ENCODE data around the gene ARID1B. TPM values are rescaled to one million over a fixed set of nuclear protein-coding genes. Genes with fewer than 3 reads are reported as not detected.

ARID1B gene
- total and polyA plus RNA-seq, 8 donors = 16.2 to 68.0 (median 42.5) TPM

DNA sequence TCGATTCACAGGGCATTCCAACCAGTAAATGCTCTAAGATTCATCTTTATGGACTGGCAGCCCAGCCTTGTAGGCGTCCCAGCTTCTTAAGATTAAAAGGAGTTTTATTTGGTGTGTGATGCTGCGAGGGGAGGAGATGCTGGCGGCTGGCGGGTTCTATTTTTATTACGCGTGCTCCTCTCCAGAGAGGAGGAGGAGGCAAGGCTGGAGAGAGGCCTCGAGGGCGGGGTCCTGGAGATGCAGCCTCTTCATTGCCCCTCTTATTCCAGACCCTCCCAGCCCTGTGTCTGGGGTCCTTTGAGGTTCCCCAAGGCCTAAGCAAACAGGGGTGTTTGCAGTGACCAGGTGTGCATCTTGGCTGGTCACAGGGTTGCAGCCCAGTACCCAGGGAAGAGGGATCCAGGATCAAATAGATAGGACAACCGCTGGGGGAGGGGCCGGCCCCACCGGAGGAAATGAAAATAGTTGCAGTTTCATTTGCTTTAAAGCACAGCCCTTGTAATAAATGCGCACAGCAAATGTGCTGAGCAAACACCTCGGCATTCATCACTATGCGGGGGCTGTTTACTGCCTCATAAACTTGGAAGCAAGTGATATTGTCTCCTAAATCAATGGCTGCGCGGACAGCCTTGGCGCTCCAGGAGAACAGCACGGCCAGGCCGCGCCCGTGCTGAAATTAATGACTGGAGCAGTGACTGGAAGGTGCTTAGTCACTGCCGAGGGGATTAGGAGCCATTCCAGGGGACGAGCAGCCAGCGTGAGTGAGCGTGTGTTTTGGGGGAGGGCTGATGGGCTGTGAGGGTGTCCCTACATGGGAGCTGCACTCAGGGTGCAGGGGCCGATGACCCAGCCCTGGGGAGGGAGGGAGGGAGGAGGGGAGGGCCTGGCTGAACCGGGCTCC, 463.1 kb downstream of the ARID1B start:
- no peaks in the 10 kb centered on the region for H3K9me3 ChIP-seq
- no peaks in the 10 kb centered on the region for H3K36me3 ChIP-seq
- ATAC-seq (peak; percentile 23 to 63 (median 50)), DNase-seq (peak in 2 of 6 donors; percentile 56 to 62), FAIRE-seq (no peak)
- intact Hi-C loops (cut with DNase I) = no loop called here
- TF ChIP-seq, protein P1, sequence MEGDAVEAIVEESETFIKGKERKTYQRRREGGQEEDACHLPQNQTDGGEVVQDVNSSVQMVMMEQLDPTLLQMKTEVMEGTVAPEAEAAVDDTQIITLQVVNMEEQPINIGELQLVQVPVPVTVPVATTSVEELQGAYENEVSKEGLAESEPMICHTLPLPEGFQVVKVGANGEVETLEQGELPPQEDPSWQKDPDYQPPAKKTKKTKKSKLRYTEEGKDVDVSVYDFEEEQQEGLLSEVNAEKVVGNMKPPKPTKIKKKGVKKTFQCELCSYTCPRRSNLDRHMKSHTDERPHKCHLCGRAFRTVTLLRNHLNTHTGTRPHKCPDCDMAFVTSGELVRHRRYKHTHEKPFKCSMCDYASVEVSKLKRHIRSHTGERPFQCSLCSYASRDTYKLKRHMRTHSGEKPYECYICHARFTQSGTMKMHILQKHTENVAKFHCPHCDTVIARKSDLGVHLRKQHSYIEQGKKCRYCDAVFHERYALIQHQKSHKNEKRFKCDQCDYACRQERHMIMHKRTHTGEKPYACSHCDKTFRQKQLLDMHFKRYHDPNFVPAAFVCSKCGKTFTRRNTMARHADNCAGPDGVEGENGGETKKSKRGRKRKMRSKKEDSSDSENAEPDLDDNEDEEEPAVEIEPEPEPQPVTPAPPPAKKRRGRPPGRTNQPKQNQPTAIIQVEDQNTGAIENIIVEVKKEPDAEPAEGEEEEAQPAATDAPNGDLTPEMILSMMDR (IDR thresholded peaks at IDR 0.05) = no peak
- H3K27ac ChIP-seq = peak overlapping the region; percentile 38 to 80 (median 58)
- 46% methylated on average over 26 to 28 of the region's 28 CpGs for WGBS, 2 donors
- no peaks in the 10 kb centered on the region for H3K27me3 ChIP-seq
- peak overlapping the region in 1 of 4 donors; percentile 18 for H3K4me3 ChIP-seq
- peaks cover 0 to 1% (median 1%) of the 10 kb centered on the region in 3 donors for H3K4me1 ChIP-seq

DNA sequence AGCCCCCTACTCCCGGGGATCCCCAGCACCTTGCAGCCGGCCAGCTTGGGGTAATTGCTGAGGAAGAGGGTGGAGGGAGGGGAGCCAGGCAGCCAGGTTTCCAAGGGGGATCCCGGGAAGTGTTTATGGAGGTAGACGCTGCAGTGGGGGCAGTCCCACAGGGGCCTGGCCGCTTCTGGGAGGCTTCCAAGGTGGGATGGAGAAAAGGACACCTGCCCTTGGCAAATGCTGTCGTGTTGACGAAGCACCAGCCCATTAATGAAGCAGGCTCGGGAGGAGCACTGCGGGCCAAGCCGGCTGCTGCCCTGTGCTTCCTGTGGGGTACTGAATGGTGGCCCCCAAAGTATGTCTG, 463.8 kb downstream of the ARID1B start:
- H3K27ac ChIP-seq = peak overlapping the region; percentile 38 to 80 (median 58)
- FAIRE-seq (no peak), DNase-seq (peak in 1 of 6 donors; percentile 44), ATAC-seq (no peak)
- H3K36me3 ChIP-seq = no peaks in the 10 kb centered on the region
- H3K27me3 ChIP-seq = no peaks in the 10 kb centered on the region
- 75 to 79% methylated on average over 10 of the region's 10 CpGs for WGBS, 2 donors
- TF ChIP-seq, protein P1 (IDR thresholded peaks at IDR 0.05) = no peak
- no peaks in the 10 kb centered on the region for H3K4me1 ChIP-seq
- H3K4me3 ChIP-seq = no peak overlapping the region
- H3K9me3 ChIP-seq = no peaks in the 10 kb centered on the region
- intact Hi-C loops (cut with DNase I) = no loop called here

- intact Hi-C loops (cut with DNase I) = no loop called here
- 81 to 88% methylated on average over 6 of the region's 6 CpGs for WGBS, 2 donors
- Histone ChIP-seq H3K27ac (peak overlapping the region in 2 of 4 donors; percentile 26 to 54), H3K4me1 (no peaks in the 10 kb centered on the region), H3K36me3 (no peaks in the 10 kb centered on the region), H3K9me3 (no peaks in the 10 kb centered on the region), H3K4me3 (no peak overlapping the region), H3K27me3 (no peaks in the 10 kb centered on the region)
- DNase-seq (peak in 1 of 6 donors; percentile 24), FAIRE-seq (no peak), ATAC-seq (no peak)
- TF ChIP-seq, protein P1 (IDR thresholded peaks at IDR 0.05) = no peak
These were observed 465.6 kb downstream of the ARID1B start for GRCh38 chr6:157242791-157243190.

DNA sequence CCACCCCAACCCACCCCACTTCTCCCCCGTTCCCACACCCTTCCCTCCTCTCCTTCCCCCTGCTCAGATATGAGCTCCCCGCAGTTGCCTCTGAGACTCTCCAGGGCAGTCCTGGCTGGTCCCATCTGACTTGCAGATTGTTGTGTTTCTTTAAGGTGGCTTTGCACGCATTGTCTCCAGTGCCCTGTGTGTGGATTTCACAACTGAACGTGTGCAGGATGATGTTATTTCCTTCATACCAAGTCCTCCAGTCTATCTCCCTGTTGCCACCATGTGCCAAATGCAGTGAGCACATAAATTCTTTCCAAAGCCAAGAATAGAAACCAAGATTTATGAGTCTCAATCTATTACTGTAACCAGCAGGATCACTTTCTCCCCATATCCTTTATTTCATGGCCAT, 467.0 kb downstream of the ARID1B start:
- H3K27me3 ChIP-seq = no peaks in the 10 kb centered on the region
- ATAC-seq (no peak), FAIRE-seq (peak; percentile 54), DNase-seq (no peak)
- H3K4me3 ChIP-seq = no peak overlapping the region
- WGBS, 2 donors = 60 to 66% methylated on average over 4 of the region's 4 CpGs
- H3K9me3 ChIP-seq = no peaks in the 10 kb centered on the region
- intact Hi-C loops (cut with DNase I) = no loop called here
- H3K27ac ChIP-seq = no peak overlapping the region
- no peaks in the 10 kb centered on the region for H3K36me3 ChIP-seq
- no peaks in the 10 kb centered on the region for H3K4me1 ChIP-seq
- TF ChIP-seq, protein P1 (IDR thresholded peaks at IDR 0.05) = no peak

DNA sequence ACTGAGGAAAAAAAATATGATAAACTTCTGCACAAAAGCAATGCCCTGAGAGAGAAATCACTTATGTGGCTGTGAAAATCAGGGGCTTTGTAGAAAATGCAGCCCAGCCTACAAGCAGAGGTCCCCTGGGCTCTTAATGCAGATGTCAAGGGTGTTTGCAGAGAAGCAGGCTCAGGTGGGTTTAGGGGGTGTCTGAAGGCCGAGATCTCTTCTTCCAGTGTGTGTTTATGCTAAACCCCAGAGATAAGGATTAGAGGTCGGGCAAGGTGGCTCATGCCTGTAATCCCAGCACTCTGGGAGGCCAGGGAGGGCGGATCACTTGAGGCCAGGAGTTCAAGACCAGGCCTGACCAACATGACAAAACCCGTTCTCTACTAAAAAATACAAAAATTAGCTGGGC, 467.6 kb downstream of the ARID1B start:
- 65 to 66% methylated on average over 4 of the region's 4 CpGs for WGBS, 2 donors
- no peak overlapping the region for H3K27ac ChIP-seq
- intact Hi-C loops (cut with DNase I) = no loop called here
- peak in 1 of 6 donors; percentile 21 for DNase-seq
- TF ChIP-seq, protein P1 (IDR thresholded peaks at IDR 0.05) = no peak
- no peaks in the 10 kb centered on the region for H3K36me3 ChIP-seq
- H3K4me1 ChIP-seq = no peaks in the 10 kb centered on the region
- FAIRE-seq = no peak
- no peak overlapping the region for H3K4me3 ChIP-seq
- ATAC-seq = no peak
- no peaks in the 10 kb centered on the region for H3K27me3 ChIP-seq
- H3K9me3 ChIP-seq = no peaks in the 10 kb centered on the region

Measured in pancreas (tissue), 10 donors.